HG03439 (cell line): Measurements from ENCODE around the gene DES.

Experiments used
- ATAC-seq: cut with Tn5 transposase; IDR thresholded peaks from one replicate; pipeline ENCODE4 v1.9.1; 2021; ENCODE audit warnings: mild to moderate bottlenecking, moderate library complexity; ENCODE audit not compliant: unreplicated experiment

DES gene

GRCh38 chr2:219452361-219453317 lies 34.5 kb downstream of the DES start:
- ATAC-seq, result no peak

GRCh38 chr2:219453671-219454590 lies 35.8 kb downstream of the DES start:
- no peak for ATAC-seq

GRCh38 chr2:219455581-219455980 lies 37.4 kb downstream of the DES start:
- ATAC-seq, result no peak

GRCh38 chr2:219457784-219458369 lies 39.7 kb downstream of the DES start:
- ATAC-seq, result no peak

- ATAC-seq, result no peak
Measured at GRCh38 chr2:219458996-219459395, 40.8 kb downstream of the DES start.

- ATAC-seq, result peak; percentile 67
Measured at GRCh38 chr2:219459460-219460311, 41.5 kb downstream of the DES start.

GRCh38 chr2:219460424-219460926 lies 42.3 kb downstream of the DES start:
- ATAC-seq, result no peak

- ATAC-seq, result no peak
Measured at GRCh38 chr2:219461047-219461514, 42.9 kb downstream of the DES start.

- ATAC-seq, result no peak
Measured at GRCh38 chr2:219461669-219462068, 43.5 kb downstream of the DES start.

- ATAC-seq, result no peak
Measured at GRCh38 chr2:219462349-219462748, 44.2 kb downstream of the DES start.

GRCh38 chr2:219464286-219465032 lies 46.3 kb downstream of the DES start:
- ATAC-seq, result no peak

- no peak for ATAC-seq
Measured at GRCh38 chr2:219465659-219466561, 47.7 kb downstream of the DES start.

- ATAC-seq, result no peak
Measured at GRCh38 chr2:219466816-219467735, 48.9 kb downstream of the DES start.

GRCh38 chr2:219467736-219468075 lies 49.5 kb downstream of the DES start:
- no peak for ATAC-seq

- ATAC-seq, result no peak
Measured at GRCh38 chr2:219468410-219469185, 50.4 kb downstream of the DES start.

GRCh38 chr2:219469186-219469724 lies 51.1 kb downstream of the DES start:
- ATAC-seq, result no peak
